Skin epidermis (tissue), 12 donors: Measurements from ENCODE around the gene WDR47.

Experiments used
- H3K27ac ChIP-seq, 21 experiments: fragments of 200-600 bp; sonication (generic) in 11 of 21; one replicate each; pipeline ENCODE4 v1.5.0; 2020; ENCODE audit warnings: mild to moderate bottlenecking in 3 of 21, inconsistent platforms in 2 of 21, moderate library complexity in 2 of 21
- H3K4me3 ChIP-seq, 7 experiments: fragments of 200-600 bp; sonication (generic) in 2 of 7; one replicate each; pipeline ENCODE4 v1.5.0; 2020; ENCODE audit warnings: inconsistent platforms in 2 of 7, mild to moderate bottlenecking in 2 of 7, moderate library complexity in 1 of 7

WDR47 gene

GRCh38 chr1:109041621-109042468, at the start of gene WDR47:
Gene WDR47 (minus strand): TSS chr1:109042102. CDS start chr1:109023512, 18,590 bp downstream.
- peak within 1 kb of the TSS; percentile 61 to 100 (median 88) for H3K4me3 ChIP-seq
- peak within 1 kb of the TSS; percentile 67 to 96 (median 85) for H3K27ac ChIP-seq

GRCh38 chr1:109091078-109091838, 49.4 kb upstream of the WDR47 start:
- Histone ChIP-seq H3K27ac (peak overlapping the region; percentile 45 to 99 (median 97)), H3K4me3 (peak overlapping the region; percentile 57 to 88 (median 82))

- H3K4me3 ChIP-seq = peak within 1 kb of the TSS; percentile 57 to 88 (median 82)
- H3K27ac ChIP-seq = peak within 1 kb of the TSS; percentile 45 to 99 (median 97)
Observed at GRCh38 chr1:109090196-109091077, 48.5 kb upstream of the WDR47 start, which contains the start of gene TMEM167B. Gene TMEM167B (plus strand): TSS chr1:109090764. CDS start chr1:109090873, 109 bp downstream.

GRCh38 chr1:109089242-109090015, 47.5 kb upstream of the WDR47 start:
- Histone ChIP-seq H3K4me3 (peak overlapping the region; percentile 57 to 88 (median 82)), H3K27ac (peak overlapping the region; percentile 45 to 99 (median 97))

GRCh38 chr1:109084563-109085517, 42.9 kb upstream of the WDR47 start:
- Histone ChIP-seq H3K27ac (peak overlapping the region in 6 of 21 experiments; percentile 11 to 43 (median 21)), H3K4me3 (no peak overlapping the region)

- Histone ChIP-seq H3K27ac (peak overlapping the region in 1 of 21 experiments; percentile 11), H3K4me3 (no peak overlapping the region)
Observed at GRCh38 chr1:109083923-109084322, 42.0 kb upstream of the WDR47 start.

GRCh38 chr1:109083501-109083900, 41.6 kb upstream of the WDR47 start:
- H3K4me3 ChIP-seq = no peak overlapping the region
- no peak overlapping the region for H3K27ac ChIP-seq

- Histone ChIP-seq H3K4me3 (no peak overlapping the region), H3K27ac (peak overlapping the region in 17 of 21 experiments; percentile 6 to 81 (median 69))
Observed at GRCh38 chr1:109080441-109081082, 38.7 kb upstream of the WDR47 start.

GRCh38 chr1:109079240-109079622, 37.3 kb upstream of the WDR47 start:
- Histone ChIP-seq H3K27ac (peak overlapping the region in 12 of 21 experiments; percentile 25 to 81 (median 75)), H3K4me3 (no peak overlapping the region)

- Histone ChIP-seq H3K27ac (no peak overlapping the region), H3K4me3 (no peak overlapping the region)
Observed at GRCh38 chr1:109078317-109078716, 36.4 kb upstream of the WDR47 start.

GRCh38 chr1:109075531-109076490, 33.9 kb upstream of the WDR47 start, which contains the start of gene TAF13:
Gene TAF13 (minus strand): TSS chr1:109076003. CDS start chr1:109075947, 56 bp downstream.
- Histone ChIP-seq H3K27ac (peak within 1 kb of the TSS; percentile 72 to 96 (median 92)), H3K4me3 (peak within 1 kb of the TSS; percentile 57 to 72 (median 66))

GRCh38 chr1:109069294-109069693, 27.4 kb upstream of the WDR47 start:
- H3K27ac ChIP-seq = no peak overlapping the region

GRCh38 chr1:109067883-109068282, 26.0 kb upstream of the WDR47 start:
- peak overlapping the region in 1 of 21 experiments; percentile 11 for H3K27ac ChIP-seq
- H3K4me3 ChIP-seq = no peak overlapping the region

More at GRCh38 chr1:109069294-109069693, 27.4 kb upstream of the WDR47 start:
- no peak overlapping the region for H3K4me3 ChIP-seq

GRCh38 chr1:109065137-109065536, 23.2 kb upstream of the WDR47 start:
- Histone ChIP-seq H3K4me3 (no peak overlapping the region), H3K27ac (no peak overlapping the region)

- Histone ChIP-seq H3K4me3 (no peak overlapping the region), H3K27ac (no peak overlapping the region)
Observed at GRCh38 chr1:109061183-109061582, 19.3 kb upstream of the WDR47 start.

GRCh38 chr1:109060707-109061106, 18.8 kb upstream of the WDR47 start:
- Histone ChIP-seq H3K27ac (no peak overlapping the region), H3K4me3 (no peak overlapping the region)
